Natural killer cell (primary cell): ENCODE results near the gene MAP7D3. TPM values are rescaled to one million over a fixed set of nuclear protein-coding genes. Genes with fewer than 3 reads are reported as not detected.
"Not testable (repeated sequence)": the region's sequence is repeated elsewhere in the genome, so short reads cannot be mapped to it uniquely, and the experiment has no call there.

Experiments
- ATAC-seq, 3 donors: fragments of 150-1000 bp in 2 of 3; fragments of 200-7000 bp in 1 of 3; cut with Tn5 transposase; 1 replicate in 1 of 3; 2 replicates in 2 of 3; pipeline ENCODE4 v1.10.0; 2021; ENCODE audit warnings: mild to moderate bottlenecking in 2 of 3, moderate library complexity in 2 of 3
- DNase-seq, 2 donors: peaks; one replicate each; pipeline versions ENCODE4 v3.0.0 to v3.0.0-alpha.2; 2013 to 2021; ENCODE audit warnings: mixed read lengths in 1 of 2
- H3K27ac ChIP-seq: one replicate; pipeline ENCODE4 v1.5.1; 2013; ENCODE audit warnings: mild to moderate bottlenecking, low read length
- H3K27me3 ChIP-seq: one replicate; pipeline ENCODE4 v1.6.1; 2013; ENCODE audit warnings: low read length; ENCODE audit not compliant: control insufficient read depth, insufficient read depth
- H3K36me3 ChIP-seq: one replicate; pipeline ENCODE4 v1.6.1; 2013; ENCODE audit warnings: low read length; ENCODE audit not compliant: control insufficient read depth, insufficient read depth
- H3K4me1 ChIP-seq: one replicate; pipeline ENCODE4 v1.6.1; 2013; ENCODE audit warnings: low read length; ENCODE audit not compliant: control insufficient read depth, insufficient read depth
- H3K4me3 ChIP-seq: one replicate; pipeline ENCODE4 v1.5.1; 2013; ENCODE audit warnings: low read length
- H3K9me3 ChIP-seq: one replicate; pipeline ENCODE4 v1.6.1; 2013; ENCODE audit warnings: low read length; ENCODE audit not compliant: control insufficient read depth, insufficient read depth
- H3K27ac Mint-ChIP-seq, 2 donors: one replicate each; pipeline ENCODE4 v1.8.0; 2022; ENCODE audit warnings: mild to moderate bottlenecking in 2 of 2, mixed read lengths in 2 of 2, moderate library complexity in 1 of 2
- H3K27me3 Mint-ChIP-seq, 2 donors: one replicate each; pipeline ENCODE4 v1.8.0; 2022; ENCODE audit warnings: low read depth in 2 of 2, mixed read lengths in 2 of 2
- H3K36me3 Mint-ChIP-seq: one replicate; pipeline ENCODE4 v1.8.0; 2022; ENCODE audit warnings: mixed read lengths
- H3K4me1 Mint-ChIP-seq, 2 donors: one replicate each; pipeline ENCODE4 v1.8.0; 2022; ENCODE audit warnings: mixed read lengths in 2 of 2
- H3K4me3 Mint-ChIP-seq: one replicate; pipeline ENCODE4 v1.8.0; 2022; ENCODE audit warnings: mild to moderate bottlenecking, moderate library complexity, mixed read lengths
- H3K9me3 Mint-ChIP-seq, 2 donors: one replicate each; pipeline ENCODE4 v1.8.0; 2022; ENCODE audit warnings: mixed read lengths in 2 of 2
- WGBS: methylation state at CpG from one replicate; pipeline ENCODE4 v1.1.7; 2013; ENCODE audit warnings: missing lambda C conversion rate; ENCODE audit not compliant: insufficient coverage; 5-methylcytosine and 5-hydroxymethylcytosine counted together
- intact Hi-C: fragments of 100-400 bp; cut with micrococcal nuclease; formaldehyde crosslinking; loops from one replicate; pipeline ENCODE4 v1.14.2; 2022
- total RNA-seq, 4 donors: library from RNA; stranded (reverse); fragments of 120-200 nt in 1 of 4; gene quantifications; one replicate each; pipeline versions ENCODE4 v1.2.3 to v1.2.4, GENCODE V29; 2013 to 2022
- TF ChIP-seq, protein P1 (sequence below): fragments of 200-600 bp; IDR thresholded peaks from one replicate; pipeline ENCODE4 v1.8.0; 2022; ENCODE audit warnings: antibody characterized with exemption

MAP7D3 gene
- total RNA-seq, 3 donors from 2014 or later (not counting 1 experiment from before 2014, with no cell fraction given), result 5.6 to 6.1 (median 5.7) TPM

DNA sequence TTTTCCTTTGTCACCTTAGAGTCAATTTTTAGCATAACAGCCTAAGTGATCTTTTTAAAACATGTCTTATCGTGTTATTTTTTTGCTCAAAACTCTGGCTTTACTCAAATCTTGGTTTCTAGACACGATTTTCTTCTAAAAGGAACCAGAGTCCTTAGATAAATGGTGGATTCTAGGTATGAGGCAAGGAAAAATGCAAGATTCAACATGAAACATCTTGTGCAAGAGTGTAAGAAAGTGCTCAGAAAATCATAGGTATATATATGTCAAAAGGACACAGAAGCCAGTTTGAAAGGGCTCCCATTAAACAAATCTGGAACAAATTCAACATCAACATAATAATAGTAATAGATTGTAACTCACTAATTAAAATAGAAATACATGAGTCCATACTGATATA lies 41.5 kb upstream of the MAP7D3 start:
- Mint-ChIP-seq H3K9me3 (no peaks in the 10 kb centered on the region), H3K36me3 (no peaks in the 10 kb centered on the region), H3K27me3 (peaks cover 0 to 34% of the 10 kb centered on the region in 2 donors), H3K27ac (no peak overlapping the region), H3K4me3 (no peak overlapping the region), H3K4me1 (no peaks in the 10 kb centered on the region)
- DNase-seq, result no peak
- no peak overlapping the region for H3K4me3 ChIP-seq
- H3K27me3 ChIP-seq, result no peaks in the 10 kb centered on the region
- ATAC-seq, result no peak
- no peaks in the 10 kb centered on the region for H3K4me1 ChIP-seq
- intact Hi-C loops, result no loop called here
- no peak overlapping the region for H3K27ac ChIP-seq
- no peaks in the 10 kb centered on the region for H3K36me3 ChIP-seq
- TF ChIP-seq, protein P1, sequence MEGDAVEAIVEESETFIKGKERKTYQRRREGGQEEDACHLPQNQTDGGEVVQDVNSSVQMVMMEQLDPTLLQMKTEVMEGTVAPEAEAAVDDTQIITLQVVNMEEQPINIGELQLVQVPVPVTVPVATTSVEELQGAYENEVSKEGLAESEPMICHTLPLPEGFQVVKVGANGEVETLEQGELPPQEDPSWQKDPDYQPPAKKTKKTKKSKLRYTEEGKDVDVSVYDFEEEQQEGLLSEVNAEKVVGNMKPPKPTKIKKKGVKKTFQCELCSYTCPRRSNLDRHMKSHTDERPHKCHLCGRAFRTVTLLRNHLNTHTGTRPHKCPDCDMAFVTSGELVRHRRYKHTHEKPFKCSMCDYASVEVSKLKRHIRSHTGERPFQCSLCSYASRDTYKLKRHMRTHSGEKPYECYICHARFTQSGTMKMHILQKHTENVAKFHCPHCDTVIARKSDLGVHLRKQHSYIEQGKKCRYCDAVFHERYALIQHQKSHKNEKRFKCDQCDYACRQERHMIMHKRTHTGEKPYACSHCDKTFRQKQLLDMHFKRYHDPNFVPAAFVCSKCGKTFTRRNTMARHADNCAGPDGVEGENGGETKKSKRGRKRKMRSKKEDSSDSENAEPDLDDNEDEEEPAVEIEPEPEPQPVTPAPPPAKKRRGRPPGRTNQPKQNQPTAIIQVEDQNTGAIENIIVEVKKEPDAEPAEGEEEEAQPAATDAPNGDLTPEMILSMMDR, result no peak
- H3K9me3 ChIP-seq, result no peaks in the 10 kb centered on the region
- 100% methylated on average over 1 of the region's 2 CpGs for WGBS

DNA sequence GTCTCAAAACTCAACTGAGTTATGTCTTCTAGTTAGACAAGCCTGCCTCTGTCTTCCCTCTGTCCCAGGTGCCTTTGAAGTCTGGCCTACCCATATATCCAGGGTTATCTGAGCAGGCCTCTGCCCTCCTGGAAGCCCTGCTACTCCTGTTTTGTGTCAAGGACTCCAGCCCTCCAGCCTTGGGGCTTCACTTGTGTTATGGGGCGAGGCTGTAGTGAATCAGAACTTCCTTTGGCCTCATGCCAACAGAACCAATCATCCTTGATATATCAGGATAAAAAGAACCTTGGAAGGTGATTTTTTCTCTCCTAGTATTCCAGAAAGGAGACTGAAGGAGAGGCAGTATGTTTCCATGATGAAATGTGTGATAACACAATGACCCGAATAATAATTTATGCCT lies 40.6 kb upstream of the MAP7D3 start:
- Histone ChIP-seq H3K4me1 (no peaks in the 10 kb centered on the region), H3K9me3 (no peaks in the 10 kb centered on the region), H3K27ac (no peak overlapping the region), H3K4me3 (no peak overlapping the region), H3K36me3 (no peaks in the 10 kb centered on the region), H3K27me3 (no peaks in the 10 kb centered on the region)
- Mint-ChIP-seq H3K9me3 (no peaks in the 10 kb centered on the region), H3K36me3 (no peaks in the 10 kb centered on the region), H3K4me3 (no peak overlapping the region), H3K4me1 (no peaks in the 10 kb centered on the region), H3K27ac (no peak overlapping the region), H3K27me3 (peaks cover 0 to 33% of the 10 kb centered on the region in 2 donors)
- intact Hi-C loops, result no loop called here
- TF ChIP-seq, protein P1, result no peak
- no peak for ATAC-seq
- WGBS, result 100% methylated on average over 1 of the region's 2 CpGs
- DNase-seq, result no peak

DNA sequence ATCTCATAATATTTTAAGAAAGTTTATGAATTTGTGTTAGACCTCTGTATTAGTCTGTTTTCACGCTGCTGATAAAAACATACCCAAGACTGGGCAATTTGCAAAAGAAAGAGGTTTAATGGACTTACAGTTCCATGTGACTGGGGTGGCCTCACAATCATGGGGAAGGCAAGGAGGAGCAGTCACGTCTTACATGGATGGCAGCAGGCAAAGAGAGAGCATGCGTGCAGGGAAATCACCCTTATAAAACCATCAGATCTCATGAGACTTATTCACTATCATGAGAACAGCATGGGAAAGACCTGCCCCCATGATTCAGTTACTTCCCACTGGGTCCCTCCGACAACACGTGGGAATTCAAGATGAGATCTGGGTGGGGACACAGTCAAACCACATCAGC lies 35.2 kb upstream of the MAP7D3 start:
- DNase-seq, H3K27ac ChIP-seq, H3K27ac Mint-ChIP-seq, H3K4me1 ChIP-seq, H3K4me3 Mint-ChIP-seq, intact Hi-C loops, H3K9me3 ChIP-seq, H3K4me3 ChIP-seq, H3K27me3 ChIP-seq, H3K36me3 ChIP-seq, H3K36me3 Mint-ChIP-seq, ATAC-seq, H3K4me1 Mint-ChIP-seq, H3K9me3 Mint-ChIP-seq: not testable (repeated sequence)
- WGBS, result 75% methylated on average over 5 of the region's 5 CpGs
- H3K27me3 Mint-ChIP-seq, result peaks cover 0 to 10% of the 10 kb centered on the region in 2 donors

DNA sequence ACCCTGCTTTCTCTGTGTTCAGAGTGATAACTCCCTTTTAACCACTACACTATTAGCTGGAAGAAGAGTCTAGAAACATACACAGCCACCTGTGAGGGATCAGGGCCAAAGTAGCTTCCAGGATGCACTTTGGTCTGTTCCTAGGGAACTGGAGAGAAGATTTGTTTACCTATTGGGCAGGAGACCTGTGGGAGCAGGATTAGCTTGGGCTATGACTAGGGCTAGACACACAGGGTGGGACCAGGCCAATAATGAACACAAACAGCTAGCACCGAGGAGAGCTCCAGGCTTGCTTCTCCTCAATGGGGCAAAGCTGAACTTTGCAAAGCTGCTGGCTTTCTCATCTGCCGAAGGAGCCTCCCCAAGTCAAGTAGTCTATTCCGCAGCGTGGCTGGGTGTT lies 24.4 kb upstream of the MAP7D3 start:
- 93% methylated on average over 4 of the region's 4 CpGs for WGBS
- DNase-seq, result no peak
- no peak overlapping the region for H3K27ac Mint-ChIP-seq
- ATAC-seq, result no peak
- Histone ChIP-seq H3K36me3 (no peaks in the 10 kb centered on the region), H3K9me3 (no peaks in the 10 kb centered on the region), H3K27ac (no peak overlapping the region), H3K4me3 (no peak overlapping the region), H3K4me1 (no peaks in the 10 kb centered on the region), H3K27me3 (no peaks in the 10 kb centered on the region)
- no peaks in the 10 kb centered on the region for H3K9me3 Mint-ChIP-seq
- H3K36me3 Mint-ChIP-seq, result no peaks in the 10 kb centered on the region
- H3K4me3 Mint-ChIP-seq, result no peak overlapping the region
- H3K4me1 Mint-ChIP-seq, result no peaks in the 10 kb centered on the region
- intact Hi-C loops, result no loop called here
- TF ChIP-seq, protein P1, result no peak
- peaks cover 3 to 12% of the 10 kb centered on the region in 2 donors for H3K27me3 Mint-ChIP-seq
